Measurements from ENCODE around the gene PAQR5. TPM values are rescaled to one million over a fixed set of nuclear protein-coding genes. Genes with fewer than 3 reads are reported as not detected.

PAQR5 gene
- polyA plus RNA-seq, 1 experiment = 2.8 TPM

DNA sequence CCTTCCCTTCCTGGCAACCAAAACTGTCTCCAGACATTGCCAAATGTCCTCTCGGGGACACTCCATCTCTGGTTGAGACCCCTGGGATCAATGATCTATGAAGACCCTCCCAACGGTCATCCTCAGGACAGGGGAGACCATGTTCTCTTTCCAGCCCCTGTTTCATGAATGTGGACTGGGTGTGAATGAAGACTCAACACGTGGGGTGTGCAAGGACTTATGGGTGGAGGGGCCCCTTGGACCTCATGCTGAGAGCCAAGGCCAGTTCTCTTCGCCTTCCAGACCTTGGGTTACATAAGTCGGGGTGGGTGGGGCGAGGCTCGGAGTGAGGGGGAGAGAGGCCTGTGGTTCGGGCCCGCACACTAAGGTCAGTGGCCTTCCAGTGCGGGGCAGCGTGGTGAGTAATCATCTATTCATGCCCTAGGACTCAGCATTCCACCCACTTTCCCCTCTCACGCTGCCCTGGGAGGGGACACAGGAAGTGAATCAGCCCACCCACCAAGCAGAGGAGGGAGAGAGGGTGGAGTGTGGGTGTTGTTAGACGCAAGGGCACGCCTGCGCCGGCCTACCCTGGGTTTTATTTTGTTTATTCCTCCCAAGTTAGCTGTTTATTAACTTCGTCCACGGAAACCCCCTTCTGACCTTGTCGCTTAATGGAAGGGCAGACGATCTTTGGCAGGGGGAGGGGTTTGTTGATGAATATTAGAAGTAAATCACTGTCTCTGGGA, 6.7 kb downstream of the PAQR5 start:
- Histone ChIP-seq H3K27me3 (ENCODE audit: control insufficient read depth, insufficient read depth, low read length) (no peaks in the 10 kb centered on the region), H3K4me3 (ENCODE audit: low read depth, low read length) (no peak overlapping the region), H3K36me3 (ENCODE audit: control insufficient read depth, insufficient read depth, low read length) (no peaks in the 10 kb centered on the region)
- TF ChIP-seq, protein P1, sequence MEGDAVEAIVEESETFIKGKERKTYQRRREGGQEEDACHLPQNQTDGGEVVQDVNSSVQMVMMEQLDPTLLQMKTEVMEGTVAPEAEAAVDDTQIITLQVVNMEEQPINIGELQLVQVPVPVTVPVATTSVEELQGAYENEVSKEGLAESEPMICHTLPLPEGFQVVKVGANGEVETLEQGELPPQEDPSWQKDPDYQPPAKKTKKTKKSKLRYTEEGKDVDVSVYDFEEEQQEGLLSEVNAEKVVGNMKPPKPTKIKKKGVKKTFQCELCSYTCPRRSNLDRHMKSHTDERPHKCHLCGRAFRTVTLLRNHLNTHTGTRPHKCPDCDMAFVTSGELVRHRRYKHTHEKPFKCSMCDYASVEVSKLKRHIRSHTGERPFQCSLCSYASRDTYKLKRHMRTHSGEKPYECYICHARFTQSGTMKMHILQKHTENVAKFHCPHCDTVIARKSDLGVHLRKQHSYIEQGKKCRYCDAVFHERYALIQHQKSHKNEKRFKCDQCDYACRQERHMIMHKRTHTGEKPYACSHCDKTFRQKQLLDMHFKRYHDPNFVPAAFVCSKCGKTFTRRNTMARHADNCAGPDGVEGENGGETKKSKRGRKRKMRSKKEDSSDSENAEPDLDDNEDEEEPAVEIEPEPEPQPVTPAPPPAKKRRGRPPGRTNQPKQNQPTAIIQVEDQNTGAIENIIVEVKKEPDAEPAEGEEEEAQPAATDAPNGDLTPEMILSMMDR (IDR thresholded peaks at IDR 0.05; ENCODE audit: insufficient read depth, low read depth, low read length) = no peak
- POLR2A ChIA-PET = no interaction called here
- DNase-seq (ENCODE audit: low read depth) = peak; percentile 75
- CTCF ChIA-PET = interaction anchor here (0.6 kb wide), 1 partner anchor 119 kb away, joined by 3 read pairs; no protein-coding TSS in a partner anchor

DNA sequence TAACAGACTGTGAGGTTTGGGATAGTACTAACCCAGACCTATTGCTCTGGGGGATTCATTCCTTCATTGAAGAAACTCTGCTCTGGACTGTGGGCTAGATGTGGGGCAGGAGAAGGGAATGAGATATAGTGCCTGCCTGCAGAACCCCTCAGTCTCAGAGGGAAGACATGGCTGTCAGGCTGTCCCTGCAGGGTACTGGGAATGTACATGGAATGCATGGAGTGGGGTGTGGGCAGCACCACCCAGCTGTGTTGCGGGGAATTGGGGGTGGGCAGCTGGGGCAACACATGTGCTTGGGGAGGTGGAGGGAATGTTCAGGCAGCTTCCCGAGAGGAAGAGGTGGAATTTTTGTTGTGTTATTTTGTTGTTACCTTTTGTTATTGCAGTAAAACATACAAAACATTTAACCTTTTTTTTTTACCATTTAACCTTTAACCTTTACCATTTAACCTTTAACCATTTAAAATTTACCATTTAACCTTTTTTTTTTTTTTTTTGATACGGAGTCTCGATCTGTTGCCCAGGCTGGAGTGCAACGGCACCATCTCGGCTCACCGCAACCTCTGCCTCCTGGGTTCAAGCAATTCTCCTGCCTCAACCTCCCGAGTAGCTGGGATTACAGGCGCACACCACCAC, 7.3 kb downstream of the PAQR5 start:
- no peaks in the 10 kb centered on the region for H3K27me3 ChIP-seq (ENCODE audit: control insufficient read depth, insufficient read depth, low read length)
- DNase-seq (ENCODE audit: low read depth) = no peak
- no peaks in the 10 kb centered on the region for H3K36me3 ChIP-seq (ENCODE audit: control insufficient read depth, insufficient read depth, low read length)
- ChIA-PET POLR2A (no interaction called here), CTCF (no interaction called here)
- no peak overlapping the region for H3K4me3 ChIP-seq (ENCODE audit: low read depth, low read length)
- TF ChIP-seq, protein P1 (IDR thresholded peaks at IDR 0.05; ENCODE audit: insufficient read depth, low read depth, low read length) = no peak

DNA sequence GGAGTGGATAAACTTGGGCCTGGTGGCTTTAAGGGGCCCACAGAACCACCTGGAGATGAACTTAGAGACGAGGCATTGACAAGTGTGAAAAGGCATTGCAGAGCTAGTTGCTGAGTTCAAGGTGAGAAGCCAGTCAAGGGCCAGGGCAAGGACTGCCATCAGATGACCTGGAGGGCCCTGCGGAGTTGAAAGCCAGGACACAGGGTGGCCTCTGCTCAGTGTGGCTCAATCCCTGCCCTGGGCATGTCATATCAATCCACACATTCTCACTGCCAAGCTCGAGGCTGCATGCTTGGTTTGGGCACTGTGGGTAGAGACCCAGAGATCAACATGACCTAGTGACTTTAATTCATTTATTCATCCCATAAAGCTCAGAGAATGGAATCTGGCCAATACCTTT, 9.2 kb downstream of the PAQR5 start:
- POLR2A ChIA-PET = no interaction called here
- Histone ChIP-seq H3K36me3 (ENCODE audit: control insufficient read depth, insufficient read depth, low read length) (no peaks in the 10 kb centered on the region), H3K27me3 (ENCODE audit: control insufficient read depth, insufficient read depth, low read length) (no peaks in the 10 kb centered on the region), H3K4me3 (ENCODE audit: low read depth, low read length) (no peak overlapping the region)
- CTCF ChIA-PET = no interaction called here
- DNase-seq (ENCODE audit: low read depth) = no peak
- TF ChIP-seq, protein P1 (IDR thresholded peaks at IDR 0.05; ENCODE audit: insufficient read depth, low read depth, low read length) = no peak

DNA sequence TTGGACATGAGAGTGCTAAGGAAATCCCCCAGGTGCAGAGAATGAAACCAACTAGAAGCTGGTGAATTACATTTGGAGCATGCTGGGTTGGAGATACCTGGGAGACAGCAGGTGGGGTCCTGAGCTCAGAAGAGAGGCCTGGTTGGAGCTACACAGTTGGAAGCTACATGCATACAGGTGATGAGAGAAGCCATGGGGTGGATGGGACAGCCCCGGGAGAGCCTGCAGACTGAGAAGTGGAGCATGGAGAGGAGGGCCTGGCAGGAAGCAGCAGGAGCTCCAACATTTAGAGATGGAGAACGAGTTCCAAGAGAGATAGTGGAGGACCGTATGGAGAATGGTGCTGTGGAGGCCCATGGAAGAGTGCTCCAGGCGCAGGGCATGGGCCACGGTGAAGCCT, 10.2 kb downstream of the PAQR5 start:
- POLR2A ChIA-PET = no interaction called here
- TF ChIP-seq, protein P1 (IDR thresholded peaks at IDR 0.05; ENCODE audit: insufficient read depth, low read depth, low read length) = no peak
- CTCF ChIA-PET = no interaction called here
- no peak for DNase-seq (ENCODE audit: low read depth)
- no peaks in the 10 kb centered on the region for H3K27me3 ChIP-seq (ENCODE audit: control insufficient read depth, insufficient read depth, low read length)
- H3K36me3 ChIP-seq (ENCODE audit: control insufficient read depth, insufficient read depth, low read length) = no peaks in the 10 kb centered on the region
- no peak overlapping the region for H3K4me3 ChIP-seq (ENCODE audit: low read depth, low read length)

DNA sequence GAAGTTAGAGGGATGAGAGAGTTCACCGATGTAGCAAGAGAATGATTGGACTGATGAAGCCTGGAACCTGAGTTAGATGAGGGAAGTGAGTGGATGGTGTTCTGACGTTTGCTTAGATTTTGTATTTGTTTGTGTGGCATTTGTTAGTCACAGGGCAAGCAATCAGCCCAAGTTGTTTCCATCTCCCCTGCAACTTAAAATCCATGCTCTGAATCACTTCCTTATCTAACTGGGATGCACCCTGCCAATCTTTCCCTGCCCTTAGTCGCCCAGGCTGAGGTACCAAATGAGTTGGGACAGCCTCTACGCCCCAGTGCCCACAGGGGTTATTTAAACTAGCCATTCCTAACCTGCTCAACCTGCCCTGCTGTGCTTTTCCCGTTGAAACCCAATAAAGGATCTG, 12.6 kb downstream of the PAQR5 start:
- POLR2A ChIA-PET = no interaction called here
- Histone ChIP-seq H3K4me3 (ENCODE audit: low read depth, low read length) (no peak overlapping the region), H3K27me3 (ENCODE audit: control insufficient read depth, insufficient read depth, low read length) (no peaks in the 10 kb centered on the region), H3K36me3 (ENCODE audit: control insufficient read depth, insufficient read depth, low read length) (no peaks in the 10 kb centered on the region)
- TF ChIP-seq, protein P1 (IDR thresholded peaks at IDR 0.05; ENCODE audit: insufficient read depth, low read depth, low read length) = no peak
- CTCF ChIA-PET = no interaction called here
- DNase-seq (ENCODE audit: low read depth) = no peak

All from BJ (cell line).